A673 (cell line): ENCODE measurements around the gene ATAD5.

ENCODE experiments used
- EZH2 ChIP-seq: fragments of 200-600 bp; sonication (generic); IDR thresholded peaks from 2 replicates; pipeline ENCODE4 v1.6.1; 2017; ENCODE audit warnings: borderline replicate concordance, low read depth, mild to moderate bottlenecking, mixed read lengths, antibody characterized with exemption, low read length; ENCODE audit not compliant: poor library complexity, severe bottlenecking
- TF ChIP-seq, protein P1 (sequence below): fragments of 300-800, 200-600 bp; sonication (generic); conservative IDR thresholded peaks from 2 replicates; pipeline ENCODE4 v1.5.1; 2017; ENCODE audit warnings: low read depth, mild to moderate bottlenecking, antibody characterized with exemption, low read length, moderate library complexity, mixed read lengths

DNA sequence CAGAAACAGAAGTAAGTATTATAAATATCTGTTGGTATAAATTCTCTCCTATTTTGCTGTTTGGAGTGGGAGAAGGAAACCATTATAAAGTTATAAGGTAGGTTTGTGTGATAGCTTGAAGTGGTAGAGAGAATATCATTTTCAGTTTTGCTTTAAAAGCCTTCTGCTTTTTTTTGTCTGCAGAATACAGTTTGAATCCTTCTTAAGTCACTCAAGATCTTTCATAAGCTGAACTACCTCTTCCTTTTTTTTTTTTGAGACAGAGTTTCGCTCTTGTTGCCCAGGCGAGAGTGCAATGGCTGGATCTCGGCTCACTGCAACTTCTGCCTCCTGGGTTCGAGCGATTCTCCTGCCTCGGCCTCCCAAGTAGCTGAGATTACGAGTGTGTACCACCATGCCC, 9.0 kb downstream of the ATAD5 start:
- TF ChIP-seq, protein P1, sequence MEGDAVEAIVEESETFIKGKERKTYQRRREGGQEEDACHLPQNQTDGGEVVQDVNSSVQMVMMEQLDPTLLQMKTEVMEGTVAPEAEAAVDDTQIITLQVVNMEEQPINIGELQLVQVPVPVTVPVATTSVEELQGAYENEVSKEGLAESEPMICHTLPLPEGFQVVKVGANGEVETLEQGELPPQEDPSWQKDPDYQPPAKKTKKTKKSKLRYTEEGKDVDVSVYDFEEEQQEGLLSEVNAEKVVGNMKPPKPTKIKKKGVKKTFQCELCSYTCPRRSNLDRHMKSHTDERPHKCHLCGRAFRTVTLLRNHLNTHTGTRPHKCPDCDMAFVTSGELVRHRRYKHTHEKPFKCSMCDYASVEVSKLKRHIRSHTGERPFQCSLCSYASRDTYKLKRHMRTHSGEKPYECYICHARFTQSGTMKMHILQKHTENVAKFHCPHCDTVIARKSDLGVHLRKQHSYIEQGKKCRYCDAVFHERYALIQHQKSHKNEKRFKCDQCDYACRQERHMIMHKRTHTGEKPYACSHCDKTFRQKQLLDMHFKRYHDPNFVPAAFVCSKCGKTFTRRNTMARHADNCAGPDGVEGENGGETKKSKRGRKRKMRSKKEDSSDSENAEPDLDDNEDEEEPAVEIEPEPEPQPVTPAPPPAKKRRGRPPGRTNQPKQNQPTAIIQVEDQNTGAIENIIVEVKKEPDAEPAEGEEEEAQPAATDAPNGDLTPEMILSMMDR, result no peak
- no peak for TF ChIP-seq EZH2
